Inferior parietal cortex (tissue), 1 donor: ENCODE measurements around the gene TNPO2.
"Not testable (repeated sequence)": the region's sequence is repeated elsewhere in the genome, so short reads cannot be mapped to it uniquely, and the experiment has no call there.

Experiments used
- DNase-seq: peaks from one replicate; pipeline ENCODE4 v3.0.0-alpha.2; 2016; ENCODE audit errors: extremely low spot score

TNPO2 gene

DNA sequence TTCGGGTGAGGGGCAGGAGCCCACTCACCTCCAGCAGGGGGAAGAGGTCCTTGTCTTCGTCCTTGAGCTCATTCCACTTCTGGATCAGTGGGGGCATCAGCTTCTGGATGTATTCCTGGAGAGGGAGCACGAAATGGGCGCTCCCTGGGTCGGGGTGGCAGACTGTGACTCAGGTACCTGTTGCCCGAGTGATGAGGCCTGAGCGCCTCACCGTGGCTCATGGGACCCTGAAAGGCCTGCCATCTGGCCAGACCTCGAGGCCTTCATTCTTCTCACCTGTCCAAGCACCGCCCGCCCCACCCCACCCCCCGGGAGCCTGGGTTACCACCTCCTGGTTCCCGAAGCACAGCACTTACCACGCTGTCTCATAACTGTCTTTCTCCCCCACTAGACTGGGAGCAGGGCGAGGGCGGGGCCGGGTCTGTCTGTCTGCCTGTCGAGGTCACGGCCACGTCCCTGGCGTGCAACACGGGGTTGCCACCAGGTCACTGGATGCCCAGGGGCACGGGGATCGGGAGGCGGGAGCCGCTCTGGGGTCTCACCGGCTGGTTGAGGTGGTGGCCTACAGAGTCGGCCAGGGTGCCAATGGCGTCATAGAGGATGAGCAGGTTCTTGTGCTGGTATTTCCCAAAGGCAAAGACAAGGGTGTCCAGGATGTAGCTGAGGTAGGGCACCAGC, 17.9 kb downstream of the TNPO2 start:
- DNase-seq, result no peak

DNA sequence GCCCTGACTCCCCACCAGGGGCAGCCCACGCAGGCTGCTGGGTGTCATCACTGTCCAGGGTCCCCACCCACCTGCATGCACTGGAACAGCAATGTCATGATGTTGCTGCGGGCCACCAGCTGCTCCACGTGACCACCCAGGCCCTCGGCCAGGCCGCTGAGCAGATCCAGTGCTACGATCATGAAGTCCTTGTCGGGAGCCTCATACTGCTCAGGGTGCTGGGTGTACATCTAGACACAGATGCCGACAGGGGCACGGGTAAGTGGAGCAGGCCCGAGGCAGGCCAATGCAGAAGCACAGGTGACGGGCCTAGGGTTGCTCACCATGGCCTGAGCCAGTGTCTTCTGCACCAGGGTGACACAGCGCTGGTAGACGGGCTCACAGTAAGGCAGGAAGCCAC, 18.6 kb downstream of the TNPO2 start:
- no peak for DNase-seq

GRCh38 chr19:12703046-12703445, 20.7 kb downstream of the TNPO2 start:
- no peak for DNase-seq

DNA sequence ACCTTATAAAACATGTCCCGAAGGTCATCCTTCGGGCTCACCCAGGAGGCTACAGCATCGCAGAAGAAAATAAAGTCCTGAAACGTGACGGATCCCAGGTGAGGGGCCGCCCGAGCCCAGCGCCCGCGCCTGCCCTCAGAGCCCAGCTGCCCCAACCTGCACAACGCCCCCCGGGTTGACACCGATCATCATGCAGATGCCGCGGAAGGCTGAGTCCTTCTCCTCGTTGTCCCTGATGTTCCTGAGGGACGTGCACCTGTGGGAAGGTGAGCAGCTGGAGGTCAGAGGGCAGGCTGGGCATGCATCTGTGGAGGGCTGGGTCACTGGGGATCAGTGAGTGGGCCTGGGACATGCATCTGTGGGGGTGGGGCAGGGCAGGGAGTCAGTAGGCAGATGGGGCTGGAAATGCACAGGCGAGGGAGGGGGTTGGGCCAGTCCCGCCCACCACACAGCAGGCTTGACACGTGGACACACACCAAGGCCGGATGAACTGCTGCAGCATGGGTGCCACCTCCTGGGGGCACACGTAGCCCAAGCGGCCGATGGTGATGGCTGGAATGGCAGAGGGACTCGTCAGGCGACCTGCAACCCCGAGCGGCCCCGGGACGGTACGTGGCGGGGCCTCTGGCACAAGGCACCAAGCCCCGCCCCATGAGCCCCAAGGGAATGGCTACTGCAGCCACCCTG, 22.0 kb downstream of the TNPO2 start:
- DNase-seq, result no peak

DNA sequence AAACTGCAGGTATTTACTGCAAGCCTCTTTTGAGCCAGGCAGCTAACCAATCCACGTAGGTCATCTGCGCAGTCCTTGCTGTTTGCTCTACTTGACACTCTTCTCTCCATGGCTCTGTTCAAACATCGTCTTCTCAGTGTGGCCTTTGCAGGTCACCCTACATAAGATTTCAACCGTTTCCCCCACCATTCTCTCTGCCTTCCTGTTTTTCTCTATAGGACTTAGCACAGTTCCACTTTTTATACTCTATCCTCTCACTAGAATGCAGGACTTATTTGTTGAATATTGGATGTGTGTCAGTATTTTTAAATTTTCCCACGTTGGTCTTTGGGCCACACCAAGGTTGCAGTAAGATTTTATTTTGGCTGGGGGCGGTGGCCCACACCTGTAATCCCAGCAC, 25.6 kb downstream of the TNPO2 start:
- DNase-seq, result no peak

DNA sequence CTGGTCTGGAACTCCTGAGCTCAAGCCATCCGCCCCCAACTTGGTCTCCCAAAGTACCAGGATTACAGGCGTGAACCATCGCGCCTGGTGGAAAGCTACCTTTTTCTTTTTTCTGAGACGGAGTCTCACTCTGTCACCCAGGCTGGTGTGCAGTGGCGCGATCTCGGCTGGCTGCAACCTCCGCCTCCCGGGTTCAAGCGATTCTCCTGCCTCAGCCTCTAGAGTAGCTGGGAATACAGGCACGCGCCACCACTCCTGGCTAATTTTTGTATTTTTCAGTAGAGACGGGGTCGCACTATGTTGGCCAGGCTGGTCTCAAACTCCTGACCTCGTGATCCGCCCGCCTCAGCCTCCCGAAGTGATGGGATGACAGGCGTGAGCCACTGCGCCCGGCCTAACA, 26.3 kb downstream of the TNPO2 start:
- DNase-seq, result not testable (repeated sequence)

- DNase-seq, result peak; percentile 99
These were observed 27.1 kb downstream of the TNPO2 start, which contains the start of gene FBXW9 for GRCh38 chr19:12696366-12697335. Gene FBXW9 (minus strand): TSS chr19:12696631. CDS start chr19:12696581, 50 bp downstream.

DNA sequence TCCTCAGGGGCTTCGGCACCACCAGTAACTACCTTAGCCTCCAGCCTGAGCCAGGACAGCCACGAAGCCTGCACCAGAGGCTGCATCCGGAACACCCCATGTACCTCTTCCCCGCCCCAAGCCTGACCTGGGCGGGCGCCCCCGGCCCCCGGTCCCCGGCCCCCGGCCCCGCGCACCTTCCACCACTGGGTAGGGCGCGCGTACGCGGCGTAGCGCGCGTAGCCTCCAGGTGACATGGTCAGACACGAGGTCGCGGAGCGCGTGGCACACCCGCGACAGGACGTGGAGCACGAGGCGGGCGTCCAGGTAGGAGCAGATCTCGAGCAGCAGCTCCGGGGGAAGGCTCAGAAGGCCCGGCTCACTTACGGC, 27.8 kb downstream of the TNPO2 start:
- DNase-seq, result no peak

GRCh38 chr19:12695514-12695913, 28.2 kb downstream of the TNPO2 start:
- no peak for DNase-seq

DNA sequence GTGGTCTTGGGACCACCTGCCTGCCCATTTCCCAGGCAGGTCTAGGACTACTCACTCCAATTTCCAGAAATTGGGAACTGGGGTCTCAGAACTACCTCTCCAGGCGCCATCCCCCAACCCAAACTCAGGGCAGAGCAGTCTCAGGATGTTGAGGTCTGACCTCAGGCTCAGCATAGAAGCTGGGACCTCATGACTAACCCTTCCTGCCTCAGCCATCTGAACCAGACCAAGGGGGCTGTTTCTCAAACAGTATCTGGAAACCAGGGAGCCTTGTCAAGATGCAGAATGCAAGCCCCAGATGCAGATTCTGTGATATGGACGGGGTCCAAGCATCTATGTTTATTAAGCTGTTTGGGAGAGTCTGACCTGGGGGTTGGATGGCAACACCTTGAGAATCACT, 28.6 kb downstream of the TNPO2 start:
- DNase-seq, result no peak

DNA sequence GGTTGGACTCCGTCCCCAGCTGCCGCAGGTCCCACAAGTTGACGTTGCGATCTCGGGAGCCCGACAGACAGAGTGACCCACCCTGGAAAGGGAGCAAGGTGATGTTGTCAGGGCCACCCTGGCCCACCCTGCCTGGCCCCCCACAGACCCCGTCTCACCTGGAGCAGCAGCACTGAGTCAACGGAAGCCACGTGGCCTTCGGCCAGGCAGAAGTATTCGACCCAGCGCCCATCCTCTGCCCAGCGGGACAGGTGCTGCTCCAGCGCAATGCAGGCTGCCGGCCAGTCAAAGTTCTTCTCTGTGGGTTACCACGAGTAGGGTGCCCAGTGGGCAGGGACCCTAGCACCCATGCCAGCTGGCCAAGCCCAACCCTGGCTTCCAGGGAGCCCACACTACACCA, 29.1 kb downstream of the TNPO2 start:
- DNase-seq, result no peak

- DNase-seq, result no peak
These were observed 30.8 kb downstream of the TNPO2 start for GRCh38 chr19:12692960-12693359.

- no peak for DNase-seq
These were observed 34.0 kb downstream of the TNPO2 start for GRCh38 chr19:12689581-12690216.

GRCh38 chr19:12689012-12689411, 34.7 kb downstream of the TNPO2 start:
- no peak for DNase-seq

GRCh38 chr19:12687496-12688196, 36.1 kb downstream of the TNPO2 start, which contains the start of gene GNG14:
Gene GNG14 (plus strand): TSS chr19:12687998. CDS start chr19:12688049, 51 bp downstream.
- DNase-seq, result no peak

DNA sequence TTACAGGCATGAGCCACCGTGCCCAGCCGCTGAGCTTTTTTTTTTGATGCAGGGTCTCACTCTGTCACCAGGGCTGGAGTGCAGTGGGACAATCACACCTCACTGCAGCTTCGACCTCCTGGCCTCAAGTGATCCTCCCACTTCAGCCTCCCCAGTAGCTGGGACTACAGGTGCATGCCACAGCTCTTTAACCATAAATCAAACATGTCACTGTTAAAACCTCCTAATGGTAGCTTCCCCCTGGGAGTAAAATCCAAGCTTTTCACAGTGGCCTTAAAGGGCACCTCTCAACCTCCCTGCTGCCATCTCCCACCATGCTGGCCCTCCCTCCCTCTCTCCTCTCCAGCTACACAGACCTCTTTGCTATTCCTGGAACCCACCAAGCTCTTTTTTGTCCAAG, 37.9 kb downstream of the TNPO2 start:
- no peak for DNase-seq

DNA sequence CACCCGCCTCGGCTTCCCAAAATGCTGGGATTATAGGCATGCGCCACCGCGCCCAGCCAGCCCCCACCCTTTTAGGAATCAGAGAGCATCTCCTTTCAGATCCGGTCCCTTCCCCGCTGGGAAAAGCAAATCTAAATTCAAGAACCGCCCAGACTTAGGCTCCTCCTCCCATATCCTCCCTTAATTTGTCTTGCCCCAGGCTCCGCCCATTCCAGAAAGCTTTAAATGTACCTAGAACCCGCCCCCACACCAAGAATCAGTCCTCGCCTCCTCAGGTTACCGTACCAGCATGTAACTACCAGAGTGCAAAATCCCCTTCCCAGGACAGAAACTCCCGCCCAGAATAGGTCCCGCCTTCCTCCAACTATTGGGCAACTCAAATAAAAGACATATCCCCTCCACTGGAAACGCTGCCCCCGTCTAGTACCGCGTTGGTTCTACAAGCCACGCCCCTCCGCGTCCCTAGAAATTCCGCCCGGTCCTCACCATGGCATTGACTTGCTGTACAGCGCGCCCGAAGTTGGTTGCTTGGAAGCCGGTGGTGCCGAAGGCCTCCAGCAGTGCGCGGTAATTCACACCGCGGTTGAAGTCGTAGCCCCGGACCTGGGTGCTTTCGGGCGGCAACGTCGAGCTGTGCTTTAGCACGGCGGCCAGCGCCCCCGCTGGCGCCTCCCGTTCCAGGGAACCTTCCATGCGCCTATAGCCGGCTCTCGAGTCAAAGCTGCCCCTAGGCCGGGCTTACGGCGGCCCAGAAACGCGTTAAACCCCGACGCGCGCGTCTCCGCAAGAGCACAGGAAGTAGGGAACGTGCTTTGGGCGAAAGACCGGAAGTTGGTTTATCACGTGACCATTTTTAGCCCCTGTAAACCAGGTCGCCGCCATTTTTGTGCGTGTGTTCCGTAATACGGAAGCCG, 42.4 kb downstream of the TNPO2 start, which contains the start of gene DHPS:
TSS of gene DHPS (minus strand) at position 807 of the 914 bp plus-strand sequence. CDS start at position 693, 114 bp downstream.
- peak; percentile 99 for DNase-seq

DNA sequence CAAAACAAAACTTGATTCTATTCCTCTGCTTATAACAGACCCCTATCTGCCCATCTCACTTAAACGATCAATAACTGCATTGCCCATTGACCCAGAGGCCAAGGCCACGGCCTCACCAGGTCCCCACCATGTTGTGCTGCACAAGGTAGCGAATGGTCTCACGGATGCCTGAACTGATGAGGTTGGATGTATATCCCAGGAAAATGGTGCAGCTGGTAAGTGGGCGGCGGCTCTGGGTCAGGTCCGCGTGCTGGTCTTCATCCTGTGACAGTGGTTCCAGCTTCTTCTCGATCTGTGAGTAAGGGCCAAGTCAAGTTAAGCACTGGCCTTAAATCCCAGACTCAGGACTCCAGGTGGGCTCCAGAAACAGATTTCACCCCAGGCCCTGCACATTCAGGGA, 43.7 kb downstream of the TNPO2 start:
- no peak for DNase-seq

- DNase-seq, result not testable (repeated sequence)
These were observed 45.7 kb downstream of the TNPO2 start for GRCh38 chr19:12678039-12678438.

DNA sequence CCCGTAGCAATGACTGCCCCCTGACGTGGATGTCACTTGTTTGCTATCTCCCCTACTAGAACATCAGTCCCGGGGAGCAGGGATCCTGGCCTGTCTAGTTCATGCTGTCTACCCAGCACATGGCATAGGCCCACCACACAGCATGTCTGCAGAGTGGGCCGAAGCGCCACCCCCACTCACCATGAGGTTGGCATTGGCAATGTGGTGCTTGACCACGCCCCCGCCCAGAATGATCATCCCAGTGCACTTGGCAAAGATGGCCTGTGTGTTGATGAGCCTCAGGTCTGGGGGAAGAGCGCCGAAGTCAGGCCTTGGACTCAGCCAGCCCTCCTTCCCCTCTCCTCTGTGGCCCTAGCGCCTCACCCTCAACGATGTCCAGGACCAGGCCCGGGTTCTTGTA, 46.8 kb downstream of the TNPO2 start:
- no peak for DNase-seq
